Parietal lobe (tissue), 1 donor: ENCODE data around the gene KRTAP11-1. TPM values are rescaled to one million over a fixed set of nuclear protein-coding genes. Genes with fewer than 3 reads are reported as not detected.

Experiments
- total RNA-seq: library from RNA; depleted of rRNA; stranded (reverse); fragments of >200 nt; gene quantifications from one replicate; pipeline ENCODE4 v1.2.3, GENCODE V29; 2014

The KRTAP11-1 gene
- not detected for total RNA-seq

GRCh38 chr21:30881480-30881879 is at the start of gene KRTAP11-1:
Gene KRTAP11-1 (minus strand): TSS chr21:30881580. CDS start chr21:30881524, 56 bp downstream.

Other genes with a start within 250 kb of the KRTAP11-1 start
- gene KRTAP20-2, start 246.4 kb downstream of the KRTAP11-1 start, total RNA-seq, result not detected
- not detected for gene KRTAP20-3, start 238.7 kb downstream of the KRTAP11-1 start, total RNA-seq
- not detected for gene KRTAP21-3, start 162.8 kb downstream of the KRTAP11-1 start, total RNA-seq
- gene KRTAP21-2, start 134.3 kb downstream of the KRTAP11-1 start, total RNA-seq, result not detected
- gene KRTAP21-1, start 126.2 kb downstream of the KRTAP11-1 start, total RNA-seq, result not detected
- gene KRTAP8-1, start 68.3 kb downstream of the KRTAP11-1 start, total RNA-seq, result not detected
- gene KRTAP7-1, start 51.8 kb downstream of the KRTAP11-1 start, total RNA-seq, result not detected
- not detected for gene KRTAP19-8, start 156.9 kb upstream of the KRTAP11-1 start, total RNA-seq